PC-9 (cell line): Measurements from ENCODE around the gene TGM1. TPM values are rescaled to one million over a fixed set of nuclear protein-coding genes. Genes with fewer than 3 reads are reported as not detected.
A peak's percentile ranks its signal among the peaks of the same experiment; 100 is the strongest.

Experiments
- BruUV-seq: library from RNA; stranded (reverse); fragments of 400-500 nt; replicated peaks from 2 replicates; lab custom pipeline; 2021; lab: Mats Ljungman, UMichigan
- CTCF ChIA-PET: fragments of 300-600 bp; sonication (Branson Sonifier 250); formaldehyde crosslinking; loops from one replicate; lab custom pipeline; 2022; ENCODE audit warnings: antibody characterized with exemption; lab: Charles Lee
- POLR2A ChIA-PET: fragments of 300-600 bp; sonication (Branson Sonifier 250); formaldehyde crosslinking; loops from one replicate; lab custom pipeline; 2022; ENCODE audit warnings: antibody characterized with exemption; ENCODE audit not compliant: unreplicated experiment; lab: Charles Lee
- DNase-seq, 2 experiments: peaks; one replicate each; pipeline versions ENCODE4 v3.0.0 to v3.0.0-alpha.2; 2015 to 2022; ENCODE audit warnings: mixed read lengths in 1 of 2
- H2AFZ ChIP-seq: fragments of 200-600 bp; sonication (generic); 2 replicates; pipeline ENCODE4 v1.8.1; 2017; ENCODE audit warnings: antibody characterized with exemption
- H3F3A ChIP-seq: fragments of 200-600 bp; sonication (generic); 2 replicates; pipeline ENCODE4 v1.8.1; 2017; ENCODE audit warnings: antibody characterized with exemption, mild to moderate bottlenecking, low read depth; ENCODE audit not compliant: insufficient read depth
- H3K27ac ChIP-seq: fragments of 200-600 bp; sonication (generic); 2 replicates; pipeline ENCODE4 v1.6.1; 2016; ENCODE audit warnings: mixed run types
- H3K27me3 ChIP-seq: fragments of 200-600 bp; sonication (generic); 2 replicates; pipeline ENCODE4 v1.6.1; 2016; ENCODE audit warnings: low read depth, mixed run types; ENCODE audit not compliant: insufficient read depth
- H3K36me3 ChIP-seq: fragments of 200-600 bp; sonication (generic); 2 replicates; pipeline ENCODE4 v1.6.1; 2016; ENCODE audit warnings: low read depth, mixed run types
- H3K4me1 ChIP-seq: fragments of 200-600 bp; sonication (generic); replicated peaks from 2 replicates; pipeline ENCODE4 v1.6.1; 2016; ENCODE audit warnings: mixed run types; ENCODE audit not compliant: insufficient read depth
- H3K4me2 ChIP-seq: fragments of 200-600 bp; sonication (generic); 2 replicates; pipeline ENCODE4 v1.6.1; 2017; ENCODE audit warnings: mixed run types
- H3K4me3 ChIP-seq: fragments of 200-600 bp; sonication (generic); 2 replicates; pipeline ENCODE4 v1.6.1; 2016; ENCODE audit warnings: mixed run types
- H3K79me2 ChIP-seq: fragments of 200-600 bp; sonication (generic); 2 replicates; pipeline ENCODE4 v1.6.1; 2017; ENCODE audit warnings: low read depth, mixed run types
- H3K9me2 ChIP-seq: fragments of 200-600 bp; sonication (generic); 2 replicates; pipeline ENCODE4 v1.8.1; 2017; ENCODE audit warnings: mild to moderate bottlenecking; ENCODE audit not compliant: insufficient read depth
- H3K9me3 ChIP-seq: fragments of 200-600 bp; sonication (generic); 2 replicates; pipeline ENCODE4 v1.8.1; 2016; ENCODE audit warnings: low read depth; ENCODE audit not compliant: insufficient read depth
- H4K20me1 ChIP-seq: fragments of 200-600 bp; sonication (generic); 2 replicates; pipeline ENCODE4 v1.8.1; 2017; ENCODE audit not compliant: insufficient read depth
- CTCF ChIP-seq: fragments of 200-600 bp; sonication (generic); conservative IDR thresholded peaks from 2 replicates; pipeline ENCODE4 v1.6.1; 2017; ENCODE audit warnings: mixed run types, antibody characterized with exemption, mild to moderate bottlenecking, moderate library complexity
- EZH2 ChIP-seq: fragments of 200-600 bp; sonication (generic); IDR thresholded peaks from 2 replicates; pipeline ENCODE4 v1.8.0; 2017; ENCODE audit warnings: antibody characterized with exemption, low read depth
- intact Hi-C: fragments of 100-400 bp; cut with micrococcal nuclease; formaldehyde crosslinking; loops from one replicate; pipeline ENCODE4 v1.10.0; 2022; ENCODE audit not compliant: unreplicated experiment
- total RNA-seq: library from RNA; stranded (reverse); gene quantifications from 2 replicates; pipeline ENCODE4 v1.2.3, GENCODE V29; 2021

Gene TGM1
- total RNA-seq, 1 experiment from 2014 or later = 7.2 TPM

GRCh38 chr14:24216345-24216699 is 46.7 kb downstream of the TGM1 start:
- intact Hi-C loops = no loop called here
- Histone ChIP-seq H3K4me1 (peaks cover 10% of the 10 kb centered on the region; the same call in 1 of the 2 replicates), H3K36me3 (no peaks in the 10 kb centered on the region), H4K20me1 (no peaks in the 10 kb centered on the region; the same call in 1 of the 2 replicates), H3K27me3 (no peaks in the 10 kb centered on the region), H3K4me2 (peak overlapping the region; percentile 80), H3K79me2 (peaks cover 15% of the 10 kb centered on the region), H3F3A (peaks cover 14% of the 10 kb centered on the region; the same call in 1 of the 2 replicates), H3K4me3 (peak overlapping the region; percentile 73; the same call in 1 of the 2 replicates), H2AFZ (no peak overlapping the region), H3K27ac (no peak overlapping the region), H3K9me3 (no peaks in the 10 kb centered on the region), H3K9me2 (no peaks in the 10 kb centered on the region)
- BruUV-seq = no TSS peak
- TF ChIP-seq EZH2 (no peak), CTCF (no peak)
- ChIA-PET CTCF (interaction anchor here (0.8 kb wide), 1 partner anchor 81 kb away, joined by 3 read pairs; no protein-coding TSS in a partner anchor), POLR2A (interaction anchor here (0.7 kb wide), 1 partner anchor 84 kb away, joined by 3 read pairs; the partner anchor contains the start of genes DHRS1 and NOP9)
- no peak for DNase-seq

- Histone ChIP-seq H3K9me2 (no peaks in the 10 kb centered on the region), H3K36me3 (no peaks in the 10 kb centered on the region), H3K27me3 (no peaks in the 10 kb centered on the region), H3K79me2 (peaks cover 13% of the 10 kb centered on the region), H3K4me2 (peak within 1 kb of the TSS; percentile 80), H3F3A (peaks cover 14% of the 10 kb centered on the region; the same call in 1 of the 2 replicates), H3K9me3 (no peaks in the 10 kb centered on the region), H4K20me1 (no peaks in the 10 kb centered on the region; the same call in 1 of the 2 replicates), H3K4me1 (peaks cover 10% of the 10 kb centered on the region; the same call in 1 of the 2 replicates), H2AFZ (peak within 1 kb of the TSS; percentile 96), H3K27ac (peak within 1 kb of the TSS; percentile 36; the same call in 1 of the 2 replicates), H3K4me3 (peak within 1 kb of the TSS; percentile 73)
- no TSS peak for BruUV-seq
- peak; percentile 66 to 74 for DNase-seq
- CTCF ChIA-PET = interaction anchor here (0.7 to 0.8 kb wide), 2 partner anchors 81 to 161 kb away, joined by 3 to 4 read pairs; no protein-coding TSS in a partner anchor
- TF ChIP-seq EZH2 (no peak), CTCF (no peak)
- intact Hi-C loops = no loop called here
- POLR2A ChIA-PET = interaction anchor here (0.5 to 0.7 kb wide), 2 partner anchors 33 to 84 kb away, joined by 3 to 4 read pairs; partner anchors contain the start of genes DHRS1 and NOP9
These were observed 47.3 kb downstream of the TGM1 start, which contains the start of gene MDP1 for GRCh38 chr14:24215495-24216344. Gene MDP1 (minus strand): TSS chr14:24216066. CDS start chr14:24215955, 111 bp downstream.
